Measurements from ENCODE around the gene RALY. TPM values are rescaled to one million over a fixed set of nuclear protein-coding genes. Genes with fewer than 3 reads are reported as not detected.

The RALY gene
- total RNA-seq, 1 donor from 2014 or later, result 236 TPM

DNA sequence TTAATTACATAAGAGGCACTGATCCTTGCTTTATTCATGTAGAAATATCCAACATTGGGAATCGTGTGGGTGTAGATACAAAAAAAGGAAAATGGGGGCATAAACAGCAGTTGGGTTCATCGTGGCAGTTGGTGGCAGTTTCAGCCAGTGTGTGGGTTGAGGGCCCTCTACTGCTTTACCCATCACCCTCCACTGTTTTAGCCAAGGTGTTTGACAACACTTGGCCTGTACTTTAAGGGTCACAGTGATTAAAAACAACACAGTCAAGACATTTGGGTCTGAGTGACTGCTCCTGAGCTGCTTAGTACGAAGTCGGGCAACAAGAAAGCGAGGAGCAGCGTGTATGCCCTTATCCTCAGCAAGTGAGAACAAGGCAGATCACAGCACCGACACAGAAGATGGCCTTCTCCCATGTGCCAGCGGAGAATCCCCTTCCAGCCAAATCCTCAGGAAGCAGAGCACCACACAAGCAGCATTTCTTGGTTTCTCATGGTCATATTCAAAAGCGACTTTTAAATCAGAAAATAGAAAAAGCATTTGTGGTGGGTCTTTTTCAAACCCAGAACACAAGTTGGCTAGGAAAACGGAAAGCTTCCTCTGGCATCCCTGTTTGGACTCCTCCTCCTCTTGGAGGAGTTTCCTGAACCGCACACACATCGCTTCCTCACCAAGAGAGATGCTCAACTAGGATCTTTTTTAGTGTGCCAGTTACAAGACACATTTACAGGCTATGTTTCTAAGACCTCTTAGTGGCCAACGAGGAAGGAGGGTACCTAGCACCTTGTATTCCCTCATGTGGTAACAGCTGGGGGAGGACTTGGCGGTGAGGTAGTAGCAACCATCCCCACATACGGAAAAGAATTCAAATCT is 94.8 kb downstream of the RALY start:
- peak overlapping the region; percentile 43 for H3K27ac Mint-ChIP-seq
- peaks cover 62% of the 10 kb centered on the region for H3K36me3 Mint-ChIP-seq (ENCODE audit: insufficient read depth)
- no peaks in the 10 kb centered on the region for H3K9me3 Mint-ChIP-seq (ENCODE audit: low read depth)

DNA sequence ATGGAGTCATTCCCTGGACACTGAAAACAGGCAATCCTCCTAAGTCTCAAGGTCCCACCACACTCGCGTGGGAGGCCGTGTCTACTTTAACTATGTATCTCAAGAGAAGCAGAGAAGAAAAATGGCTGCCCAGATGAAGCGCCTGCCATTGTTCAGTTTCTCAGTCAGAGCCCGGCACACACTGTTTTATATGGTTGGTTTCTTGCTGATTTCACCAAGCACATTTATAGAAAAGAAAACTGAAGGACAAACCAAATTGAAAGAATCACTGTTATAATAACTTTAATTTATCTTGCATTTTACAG is 95.4 kb downstream of the RALY start:
- DNase-seq (ENCODE audit: low spot score, unreplicated experiment), result no peak
- H3K36me3 Mint-ChIP-seq (ENCODE audit: insufficient read depth), result peaks cover 62% of the 10 kb centered on the region
- H3K9me3 Mint-ChIP-seq (ENCODE audit: low read depth), result no peaks in the 10 kb centered on the region
- H3K4me3 Mint-ChIP-seq (ENCODE audit: low read depth), result no peak overlapping the region
- no peaks in the 10 kb centered on the region for H3K4me1 Mint-ChIP-seq (ENCODE audit: low read depth)
- H3K27ac Mint-ChIP-seq, result peak overlapping the region; percentile 25
- H3K27me3 Mint-ChIP-seq, result no peaks in the 10 kb centered on the region
- TF ChIP-seq, protein P1, sequence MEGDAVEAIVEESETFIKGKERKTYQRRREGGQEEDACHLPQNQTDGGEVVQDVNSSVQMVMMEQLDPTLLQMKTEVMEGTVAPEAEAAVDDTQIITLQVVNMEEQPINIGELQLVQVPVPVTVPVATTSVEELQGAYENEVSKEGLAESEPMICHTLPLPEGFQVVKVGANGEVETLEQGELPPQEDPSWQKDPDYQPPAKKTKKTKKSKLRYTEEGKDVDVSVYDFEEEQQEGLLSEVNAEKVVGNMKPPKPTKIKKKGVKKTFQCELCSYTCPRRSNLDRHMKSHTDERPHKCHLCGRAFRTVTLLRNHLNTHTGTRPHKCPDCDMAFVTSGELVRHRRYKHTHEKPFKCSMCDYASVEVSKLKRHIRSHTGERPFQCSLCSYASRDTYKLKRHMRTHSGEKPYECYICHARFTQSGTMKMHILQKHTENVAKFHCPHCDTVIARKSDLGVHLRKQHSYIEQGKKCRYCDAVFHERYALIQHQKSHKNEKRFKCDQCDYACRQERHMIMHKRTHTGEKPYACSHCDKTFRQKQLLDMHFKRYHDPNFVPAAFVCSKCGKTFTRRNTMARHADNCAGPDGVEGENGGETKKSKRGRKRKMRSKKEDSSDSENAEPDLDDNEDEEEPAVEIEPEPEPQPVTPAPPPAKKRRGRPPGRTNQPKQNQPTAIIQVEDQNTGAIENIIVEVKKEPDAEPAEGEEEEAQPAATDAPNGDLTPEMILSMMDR (IDR thresholded peaks at IDR 0.05; ENCODE audit: unreplicated experiment), result no peak

More for the DNA sequence above, 94.8 kb downstream of the RALY start:
- no peaks in the 10 kb centered on the region for H3K4me1 Mint-ChIP-seq (ENCODE audit: low read depth)
- TF ChIP-seq, protein P1 (IDR thresholded peaks at IDR 0.05; ENCODE audit: unreplicated experiment), result no peak
- no peak overlapping the region for H3K4me3 Mint-ChIP-seq (ENCODE audit: low read depth)
- DNase-seq (ENCODE audit: low spot score, unreplicated experiment), result no peak
- H3K27me3 Mint-ChIP-seq, result no peaks in the 10 kb centered on the region

DNA sequence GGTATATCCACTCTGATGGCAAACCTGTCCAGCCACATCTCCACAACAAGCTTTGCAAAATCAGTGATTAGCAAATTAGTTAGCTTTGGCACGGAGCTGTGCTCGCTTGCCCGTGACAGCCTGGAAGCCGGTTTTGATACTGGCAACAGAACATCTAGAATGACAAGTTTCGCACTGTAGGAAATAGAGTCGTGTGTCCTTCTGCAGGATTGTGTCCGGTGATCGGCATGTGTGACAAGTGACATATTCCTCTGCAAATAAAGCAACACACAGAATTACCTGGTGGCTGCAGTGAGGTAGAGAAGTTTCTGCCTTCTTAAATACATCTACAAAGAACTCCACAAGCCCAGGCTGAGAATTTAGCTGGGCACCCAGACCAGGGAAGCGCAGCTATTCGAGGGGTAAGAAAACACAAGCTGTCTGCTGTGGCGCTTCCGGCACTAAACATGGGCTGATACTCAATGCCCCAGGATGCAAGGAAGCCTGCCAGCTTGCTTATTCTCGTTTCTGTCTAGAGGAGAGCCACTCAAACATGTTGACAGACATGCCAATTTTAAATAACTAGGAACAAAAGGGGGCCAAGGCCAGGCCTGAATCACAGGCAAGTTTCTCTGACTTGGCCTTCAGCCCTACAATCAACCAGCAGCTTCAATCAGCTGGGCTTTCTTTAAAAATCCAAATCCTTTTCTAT is 96.1 kb downstream of the RALY start:
- peaks cover 59% of the 10 kb centered on the region for H3K36me3 Mint-ChIP-seq (ENCODE audit: insufficient read depth)
- H3K4me1 Mint-ChIP-seq (ENCODE audit: low read depth), result no peaks in the 10 kb centered on the region
- no peak overlapping the region for H3K4me3 Mint-ChIP-seq (ENCODE audit: low read depth)
- H3K27me3 Mint-ChIP-seq, result no peaks in the 10 kb centered on the region
- peak overlapping the region; percentile 83 for H3K27ac Mint-ChIP-seq
- no peaks in the 10 kb centered on the region for H3K9me3 Mint-ChIP-seq (ENCODE audit: low read depth)
- TF ChIP-seq, protein P1 (IDR thresholded peaks at IDR 0.05; ENCODE audit: unreplicated experiment), result no peak
- DNase-seq (ENCODE audit: low spot score, unreplicated experiment), result no peak

DNA sequence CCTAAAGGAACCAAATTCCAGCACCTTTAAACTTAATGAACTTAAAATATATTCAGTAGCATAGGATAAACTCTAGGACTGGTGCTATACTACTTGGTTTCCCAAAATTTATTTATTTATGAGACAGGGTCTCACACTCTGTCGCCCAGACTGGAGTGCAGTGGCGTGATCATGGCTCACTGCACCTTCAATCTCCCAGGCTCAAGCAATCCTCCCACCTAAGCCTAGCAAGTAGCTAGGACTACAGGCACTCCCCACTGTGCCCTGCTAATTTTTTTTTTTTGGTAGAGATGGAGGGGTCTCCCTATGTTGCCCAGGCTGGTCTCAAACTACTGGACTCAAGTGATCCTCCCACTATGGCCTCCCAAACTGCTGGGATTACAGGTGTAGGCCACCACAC is 96.9 kb downstream of the RALY start:
- DNase-seq (ENCODE audit: low spot score, unreplicated experiment), result no peak
- no peaks in the 10 kb centered on the region for H3K27me3 Mint-ChIP-seq
- TF ChIP-seq, protein P1 (IDR thresholded peaks at IDR 0.05; ENCODE audit: unreplicated experiment), result no peak
- no peak overlapping the region for H3K27ac Mint-ChIP-seq
- H3K9me3 Mint-ChIP-seq (ENCODE audit: low read depth), result no peaks in the 10 kb centered on the region
- H3K36me3 Mint-ChIP-seq (ENCODE audit: insufficient read depth), result peaks cover 59% of the 10 kb centered on the region
- no peaks in the 10 kb centered on the region for H3K4me1 Mint-ChIP-seq (ENCODE audit: low read depth)
- no peak overlapping the region for H3K4me3 Mint-ChIP-seq (ENCODE audit: low read depth)

DNA sequence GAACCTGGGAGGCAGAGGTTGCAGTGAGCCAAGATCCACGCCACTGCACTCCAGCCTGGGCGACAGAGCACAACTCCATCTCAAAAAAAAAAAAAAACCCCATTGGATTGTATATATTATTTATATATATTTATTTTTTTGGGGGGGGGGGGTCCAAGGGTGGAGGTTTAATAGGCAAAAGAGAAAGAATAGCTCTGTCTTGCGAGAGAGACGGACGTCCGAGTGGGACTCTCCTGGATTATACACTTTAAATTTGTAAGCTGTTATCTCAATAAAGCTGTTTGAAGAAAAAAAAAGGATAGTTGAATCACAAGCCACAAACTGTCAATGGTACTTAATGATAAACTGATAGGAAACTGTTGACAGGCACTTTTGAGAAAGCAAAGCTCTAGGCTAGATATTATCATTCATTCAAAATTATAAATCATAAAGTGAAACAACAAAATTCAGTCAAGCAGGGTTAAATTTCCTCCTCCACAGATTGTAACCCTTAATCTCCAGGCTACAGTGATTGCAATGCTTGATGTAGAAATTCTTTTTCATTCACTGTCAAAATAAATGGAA is 98.0 kb downstream of the RALY start:
- TF ChIP-seq, protein P1 (IDR thresholded peaks at IDR 0.05; ENCODE audit: unreplicated experiment), result no peak
- Mint-ChIP-seq H3K27ac (peak overlapping the region; percentile 85), H3K9me3 (ENCODE audit: low read depth) (no peaks in the 10 kb centered on the region), H3K4me3 (ENCODE audit: low read depth) (no peak overlapping the region), H3K36me3 (ENCODE audit: insufficient read depth) (peaks cover 67% of the 10 kb centered on the region), H3K4me1 (ENCODE audit: low read depth) (no peaks in the 10 kb centered on the region), H3K27me3 (no peaks in the 10 kb centered on the region)
- no peak for DNase-seq (ENCODE audit: low spot score, unreplicated experiment)

Data from progenitor cell of endocrine pancreas (in vitro differentiated cells).